ENCODE results near the gene BCL2L15.

- TF ChIP-seq CTCF (conservative IDR thresholded peaks at IDR 0.05 in 1 of 2, IDR thresholded peaks at IDR 0.05 in 1 of 2; ENCODE audit: low read depth in 1 of 2, low read length in 2 of 2) = no peak
- TF ChIP-seq EZH2 (IDR thresholded peaks at IDR 0.05; ENCODE audit: low read length, missing control alignments) = no peak
Measured at GRCh38 chr1:113887402-113888175, at the start of gene BCL2L15.
